PFSK-1 (cell line): Measurements from ENCODE around the gene TXNDC8.

Experiments
- FOXP2 ChIP-seq: optimal IDR thresholded peaks from 2 replicates; pipeline ENCODE3; 2011; ENCODE audit warnings: borderline replicate concordance, control low read depth, inconsistent platforms; ENCODE audit not compliant: insufficient read depth; ENCODE audit errors: extremely low read length, extremely low read depth
- POLR2AphosphoS5 ChIP-seq: IDR thresholded peaks from 2 replicates; pipeline ENCODE4 v1.6.1; 2012; ENCODE audit warnings: low read depth, mild to moderate bottlenecking, control low read depth, low read length, moderate library complexity
- SIN3A ChIP-seq: IDR thresholded peaks from 2 replicates; pipeline ENCODE4 v1.6.1; 2012; ENCODE audit warnings: mild to moderate bottlenecking, low read length, moderate library complexity, borderline replicate concordance; ENCODE audit not compliant: insufficient read depth
- TAF1 ChIP-seq: IDR thresholded peaks from 2 replicates; pipeline ENCODE4 v1.6.1; 2012; ENCODE audit warnings: low read length, control low read depth, borderline replicate concordance; ENCODE audit not compliant: insufficient read depth
- TF ChIP-seq, protein P1 (sequence below), 2 experiments: IDR thresholded peaks; 2 replicates each; pipeline versions ENCODE4 v1.6.1 to v1.8.0; 2011 to 2012; ENCODE audit warnings: low read depth in 2 of 2, low read length in 2 of 2, control low read depth in 1 of 2, inconsistent platforms in 1 of 2, mild to moderate bottlenecking in 1 of 2, moderate library complexity in 1 of 2; ENCODE audit not compliant: insufficient read depth in 1 of 2

Gene TXNDC8

DNA sequence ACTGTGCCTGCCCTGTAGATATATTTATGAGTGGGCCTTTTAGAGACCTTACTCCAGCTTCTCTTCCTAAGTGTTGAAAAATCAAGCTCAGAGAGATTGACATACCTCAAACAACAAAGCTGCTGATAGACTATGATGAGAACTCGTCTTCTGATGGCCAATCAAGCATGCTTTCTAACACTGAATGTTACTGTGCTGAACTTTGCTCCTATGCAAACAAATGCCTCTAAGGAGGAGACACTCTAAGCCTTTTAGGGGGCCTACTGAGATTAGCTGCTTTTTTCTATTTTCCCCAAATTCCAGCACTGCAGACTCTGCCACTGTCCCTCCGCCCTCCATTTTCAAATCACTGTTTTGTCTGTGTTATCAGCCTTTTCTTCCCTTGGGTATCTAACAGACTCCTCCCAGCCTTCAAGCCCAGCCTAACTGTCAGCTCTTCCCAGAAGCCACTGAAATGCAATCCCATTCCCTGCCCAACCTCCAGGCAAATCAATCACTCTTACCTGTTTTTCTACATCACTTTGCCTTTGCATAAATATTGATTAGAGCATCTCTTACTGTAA is 39.5 kb downstream of the TXNDC8 start:
- TF ChIP-seq, protein P1, sequence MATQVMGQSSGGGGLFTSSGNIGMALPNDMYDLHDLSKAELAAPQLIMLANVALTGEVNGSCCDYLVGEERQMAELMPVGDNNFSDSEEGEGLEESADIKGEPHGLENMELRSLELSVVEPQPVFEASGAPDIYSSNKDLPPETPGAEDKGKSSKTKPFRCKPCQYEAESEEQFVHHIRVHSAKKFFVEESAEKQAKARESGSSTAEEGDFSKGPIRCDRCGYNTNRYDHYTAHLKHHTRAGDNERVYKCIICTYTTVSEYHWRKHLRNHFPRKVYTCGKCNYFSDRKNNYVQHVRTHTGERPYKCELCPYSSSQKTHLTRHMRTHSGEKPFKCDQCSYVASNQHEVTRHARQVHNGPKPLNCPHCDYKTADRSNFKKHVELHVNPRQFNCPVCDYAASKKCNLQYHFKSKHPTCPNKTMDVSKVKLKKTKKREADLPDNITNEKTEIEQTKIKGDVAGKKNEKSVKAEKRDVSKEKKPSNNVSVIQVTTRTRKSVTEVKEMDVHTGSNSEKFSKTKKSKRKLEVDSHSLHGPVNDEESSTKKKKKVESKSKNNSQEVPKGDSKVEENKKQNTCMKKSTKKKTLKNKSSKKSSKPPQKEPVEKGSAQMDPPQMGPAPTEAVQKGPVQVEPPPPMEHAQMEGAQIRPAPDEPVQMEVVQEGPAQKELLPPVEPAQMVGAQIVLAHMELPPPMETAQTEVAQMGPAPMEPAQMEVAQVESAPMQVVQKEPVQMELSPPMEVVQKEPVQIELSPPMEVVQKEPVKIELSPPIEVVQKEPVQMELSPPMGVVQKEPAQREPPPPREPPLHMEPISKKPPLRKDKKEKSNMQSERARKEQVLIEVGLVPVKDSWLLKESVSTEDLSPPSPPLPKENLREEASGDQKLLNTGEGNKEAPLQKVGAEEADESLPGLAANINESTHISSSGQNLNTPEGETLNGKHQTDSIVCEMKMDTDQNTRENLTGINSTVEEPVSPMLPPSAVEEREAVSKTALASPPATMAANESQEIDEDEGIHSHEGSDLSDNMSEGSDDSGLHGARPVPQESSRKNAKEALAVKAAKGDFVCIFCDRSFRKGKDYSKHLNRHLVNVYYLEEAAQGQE (IDR thresholded peaks at IDR 0.05; ENCODE audit: insufficient read depth in 1 of 2, low read depth in 2 of 2, low read length in 2 of 2), result no peak

DNA sequence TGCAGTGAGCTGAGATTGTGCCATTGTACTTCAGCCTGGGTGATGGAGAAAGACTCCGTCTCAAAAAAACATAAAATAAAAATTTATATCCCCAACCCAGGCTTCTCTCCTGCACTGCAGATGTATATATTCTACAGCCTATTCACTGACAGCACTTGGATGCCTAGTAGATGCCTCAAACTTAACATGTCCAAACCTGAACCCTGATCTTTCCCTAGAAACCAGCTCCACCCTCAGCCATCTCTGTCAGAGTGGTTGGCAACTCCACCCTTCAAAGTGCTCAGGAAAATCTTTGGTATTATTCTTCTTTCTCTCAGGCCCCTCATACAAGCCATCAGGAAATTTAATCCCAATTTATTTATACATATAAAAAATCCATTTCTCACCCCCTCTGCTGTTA is 44.4 kb downstream of the TXNDC8 start:
- no peak for TF ChIP-seq SIN3A
- TF ChIP-seq FOXP2, result no peak

DNA sequence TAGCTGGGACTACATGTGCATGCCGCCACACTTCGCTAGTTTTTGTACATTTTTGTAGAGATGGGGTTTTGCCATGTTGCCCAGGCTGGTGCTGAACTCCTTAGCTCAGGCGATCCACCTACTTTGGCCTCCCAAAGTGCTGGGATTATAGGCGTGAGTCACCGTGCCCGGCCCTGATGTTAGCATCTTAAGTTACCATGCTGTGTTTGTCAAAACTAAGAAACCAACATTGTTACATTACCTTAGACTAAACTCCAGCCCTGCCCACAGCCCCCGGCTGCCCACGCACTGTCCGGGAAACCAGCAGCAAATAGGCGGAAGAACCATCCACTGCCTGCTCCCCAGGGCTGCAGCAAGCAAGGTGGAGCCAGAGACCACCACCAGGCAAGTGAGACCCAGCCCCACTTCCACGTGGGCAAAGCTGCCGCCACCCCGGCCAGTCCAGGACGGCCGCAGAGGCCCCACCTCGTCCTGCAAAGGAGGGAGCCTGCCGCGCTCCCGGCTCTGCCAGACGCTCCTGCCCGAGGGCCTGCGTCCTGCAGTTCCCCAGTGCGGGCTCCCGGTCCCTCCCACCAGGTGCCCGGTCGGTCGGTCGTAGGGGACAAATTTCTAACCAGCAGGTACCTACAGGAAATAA is 45.6 kb downstream of the TXNDC8 start:
- TF ChIP-seq FOXP2, result no peak
- TF ChIP-seq POLR2AphosphoS5, result no peak
- TF ChIP-seq, protein P1 (IDR thresholded peaks at IDR 0.05; ENCODE audit: insufficient read depth in 1 of 2, low read depth in 2 of 2, low read length in 2 of 2), result no peak
- no peak for TF ChIP-seq SIN3A
- TF ChIP-seq TAF1, result no peak

DNA sequence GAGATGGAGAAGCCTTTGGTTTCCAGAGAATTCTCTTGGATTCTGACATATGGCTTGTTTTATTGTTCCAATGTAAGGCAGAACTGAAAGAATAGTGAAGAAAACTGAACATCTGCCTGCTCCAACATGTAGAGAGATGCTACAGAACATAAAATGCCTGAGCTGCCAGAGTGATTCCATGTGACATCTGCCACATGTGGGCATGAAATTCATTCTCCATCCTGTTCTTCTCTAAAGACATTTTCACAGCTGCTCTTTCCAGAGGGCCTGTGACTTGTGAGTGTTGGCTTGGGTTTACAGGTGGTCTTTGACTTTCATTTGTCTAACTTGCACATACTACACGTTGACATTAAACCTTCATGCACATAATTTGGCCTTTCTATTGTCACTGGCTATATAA is 47.7 kb downstream of the TXNDC8 start:
- TF ChIP-seq SIN3A (no peak), TAF1 (no peak), FOXP2 (no peak), POLR2AphosphoS5 (no peak)
- TF ChIP-seq, protein P1 (IDR thresholded peaks at IDR 0.05; ENCODE audit: insufficient read depth in 1 of 2, low read depth in 2 of 2, low read length in 2 of 2), result no peak

DNA sequence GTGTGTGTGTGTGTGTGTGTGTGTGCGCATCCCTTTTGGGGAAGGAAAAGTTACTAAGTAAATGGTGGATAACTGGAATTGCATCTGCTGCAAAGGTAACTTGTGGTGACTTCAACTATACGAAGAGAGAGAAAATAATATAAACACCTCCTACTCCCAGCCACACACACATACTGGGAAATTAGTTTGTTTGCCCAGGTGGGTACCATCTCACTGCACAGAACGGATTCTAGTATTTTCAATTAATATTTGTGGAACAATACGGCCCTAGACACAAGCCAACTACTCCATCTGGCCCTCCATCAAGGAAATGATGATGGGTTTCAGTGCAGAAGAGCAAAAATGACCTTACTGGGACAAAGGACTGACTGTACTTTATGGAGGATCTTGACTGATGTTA is 49.2 kb downstream of the TXNDC8 start:
- TF ChIP-seq POLR2AphosphoS5 (no peak), SIN3A (no peak), TAF1 (no peak)
- TF ChIP-seq, protein P1 (IDR thresholded peaks at IDR 0.05; ENCODE audit: insufficient read depth in 1 of 2, low read depth in 2 of 2, low read length in 2 of 2), result no peak
